Gastrocnemius medialis (tissue), 4 donors: ENCODE data around the gene ZNF521. TPM values are rescaled to one million over a fixed set of nuclear protein-coding genes. Genes with fewer than 3 reads are reported as not detected.

ENCODE experiments used
- ATAC-seq, 2 donors: fragments of 150-250 bp; one replicate each; pipeline ENCODE4 v1.9.1; 2016
- DNase-seq, 2 donors: peaks; one replicate each; pipeline ENCODE4 v3.0.0-alpha.2; 2019
- H3K27ac ChIP-seq, 4 donors: fragments of 200-600 bp; sonication (generic); 1 replicate in 1 of 4; 2 replicates in 3 of 4; pipeline ENCODE4 v1.5.1; 2016 to 2018; ENCODE audit warnings: mild to moderate bottlenecking in 2 of 4, moderate library complexity in 1 of 4
- H3K27me3 ChIP-seq, 3 donors: fragments of 200-600 bp; sonication (generic) in 2 of 3; 1 replicate in 1 of 3; 2 replicates in 2 of 3; pipeline versions ENCODE4 v1.5.1 to v1.6.0; 2016 to 2019; ENCODE audit warnings: mild to moderate bottlenecking in 1 of 3, moderate library complexity in 1 of 3
- H3K36me3 ChIP-seq, 2 donors: fragments of 200-600 bp; sonication (generic) in 1 of 2; one replicate each; pipeline ENCODE4 v1.5.1; 2017 to 2018
- H3K4me1 ChIP-seq, 2 donors: fragments of 200-600 bp; sonication (generic) in 1 of 2; one replicate each; pipeline ENCODE4 v1.5.1; 2016 to 2017; ENCODE audit warnings: mild to moderate bottlenecking in 2 of 2
- H3K4me3 ChIP-seq, 4 donors: fragments of 200-600 bp; sonication (generic) in 3 of 4; 1 replicate in 1 of 4; 2 replicates in 3 of 4; pipeline ENCODE4 v1.5.1; 2016 to 2019; ENCODE audit warnings: mild to moderate bottlenecking in 2 of 4
- H3K9me3 ChIP-seq, 3 donors: fragments of 200-600 bp; sonication (generic) in 2 of 3; 1 replicate in 1 of 3; 2 replicates in 2 of 3; pipeline ENCODE4 v1.5.1; 2016 to 2019
- POLR2A ChIP-seq, 2 donors: fragments of 450-650 bp; IDR thresholded peaks; one replicate each; pipeline ENCODE4 v1.6.1; 2017; ENCODE audit warnings: antibody characterized with exemption in 2 of 2, mild to moderate bottlenecking in 2 of 2, moderate library complexity in 2 of 2
- in situ Hi-C, 4 donors: fragments of 200-750 bp; cut with MboI; loops; one replicate each; pipeline versions ENCODE4 v1.15.0 to v1.8.0; 2017; ENCODE audit warnings: low sequenced_read_pairs in 4 of 4
- intact Hi-C: fragments of 100-400 bp; cut with DNase I; formaldehyde crosslinking; loops from one replicate; pipeline ENCODE4 v1.15.1; 2023; ENCODE audit warnings: low total_unique reads
- total RNA-seq, 4 donors: library from RNA; depleted of rRNA; stranded (reverse); fragments of >200 nt; gene quantifications; one replicate each; pipeline versions ENCODE4 v1.1.0 to v1.2.3, GENCODE V29; 2016
- TF ChIP-seq, protein P1 (sequence below), 5 experiments: fragments of 450-650 bp in 3 of 5; fragments of 200-600 bp in 2 of 5; sonication (generic) in 2 of 5; IDR thresholded peaks in 4 of 5; conservative IDR thresholded peaks in 1 of 5; 1 replicate in 4 of 5; 2 replicates in 1 of 5; pipeline ENCODE4 v1.5.1; 2016 to 2019; ENCODE audit warnings: antibody characterized with exemption in 5 of 5, mild to moderate bottlenecking in 3 of 5, moderate library complexity in 3 of 5

Gene ZNF521
- total RNA-seq, 4 donors from 2014 or later: 3.5 to 15.6 (median 4.7) TPM

GRCh38 chr18:25282896-25283703, 68.9 kb downstream of the ZNF521 start:
- in situ Hi-C loops: no loop called here

GRCh38 chr18:25282282-25282681, 69.7 kb downstream of the ZNF521 start:
- H3K9me3 ChIP-seq: no peaks in the 10 kb centered on the region
- peaks cover 19 to 23% of the 10 kb centered on the region in 2 donors for H3K4me1 ChIP-seq
- H3K27me3 ChIP-seq: no peaks in the 10 kb centered on the region
- no peak for TF ChIP-seq POLR2A (IDR thresholded peaks at IDR 0.05)
- TF ChIP-seq, protein P1, sequence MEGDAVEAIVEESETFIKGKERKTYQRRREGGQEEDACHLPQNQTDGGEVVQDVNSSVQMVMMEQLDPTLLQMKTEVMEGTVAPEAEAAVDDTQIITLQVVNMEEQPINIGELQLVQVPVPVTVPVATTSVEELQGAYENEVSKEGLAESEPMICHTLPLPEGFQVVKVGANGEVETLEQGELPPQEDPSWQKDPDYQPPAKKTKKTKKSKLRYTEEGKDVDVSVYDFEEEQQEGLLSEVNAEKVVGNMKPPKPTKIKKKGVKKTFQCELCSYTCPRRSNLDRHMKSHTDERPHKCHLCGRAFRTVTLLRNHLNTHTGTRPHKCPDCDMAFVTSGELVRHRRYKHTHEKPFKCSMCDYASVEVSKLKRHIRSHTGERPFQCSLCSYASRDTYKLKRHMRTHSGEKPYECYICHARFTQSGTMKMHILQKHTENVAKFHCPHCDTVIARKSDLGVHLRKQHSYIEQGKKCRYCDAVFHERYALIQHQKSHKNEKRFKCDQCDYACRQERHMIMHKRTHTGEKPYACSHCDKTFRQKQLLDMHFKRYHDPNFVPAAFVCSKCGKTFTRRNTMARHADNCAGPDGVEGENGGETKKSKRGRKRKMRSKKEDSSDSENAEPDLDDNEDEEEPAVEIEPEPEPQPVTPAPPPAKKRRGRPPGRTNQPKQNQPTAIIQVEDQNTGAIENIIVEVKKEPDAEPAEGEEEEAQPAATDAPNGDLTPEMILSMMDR (IDR thresholded peaks at IDR 0.05 in 4 of 5, conservative IDR thresholded peaks at IDR 0.05 in 1 of 5): no peak
- no peak for DNase-seq
- no peak overlapping the region for H3K27ac ChIP-seq
- in situ Hi-C loops: no loop called here
- intact Hi-C loops: no loop called here
- ATAC-seq: no peak
- H3K36me3 ChIP-seq: no peaks in the 10 kb centered on the region
- no peak overlapping the region for H3K4me3 ChIP-seq

More at GRCh38 chr18:25282896-25283703, 68.9 kb downstream of the ZNF521 start:
- DNase-seq: no peak
- intact Hi-C loops: no loop called here
- Histone ChIP-seq H3K9me3 (no peaks in the 10 kb centered on the region), H3K36me3 (no peaks in the 10 kb centered on the region), H3K27me3 (no peaks in the 10 kb centered on the region), H3K4me1 (peaks cover 19 to 23% of the 10 kb centered on the region in 2 donors), H3K4me3 (no peak overlapping the region), H3K27ac (no peak overlapping the region)
- no peak for ATAC-seq
- TF ChIP-seq, protein P1 (IDR thresholded peaks at IDR 0.05 in 4 of 5, conservative IDR thresholded peaks at IDR 0.05 in 1 of 5): no peak
- TF ChIP-seq POLR2A (IDR thresholded peaks at IDR 0.05): no peak

- in situ Hi-C loops: no loop called here
Measured at GRCh38 chr18:25281556-25281955, 70.4 kb downstream of the ZNF521 start.

DNA sequence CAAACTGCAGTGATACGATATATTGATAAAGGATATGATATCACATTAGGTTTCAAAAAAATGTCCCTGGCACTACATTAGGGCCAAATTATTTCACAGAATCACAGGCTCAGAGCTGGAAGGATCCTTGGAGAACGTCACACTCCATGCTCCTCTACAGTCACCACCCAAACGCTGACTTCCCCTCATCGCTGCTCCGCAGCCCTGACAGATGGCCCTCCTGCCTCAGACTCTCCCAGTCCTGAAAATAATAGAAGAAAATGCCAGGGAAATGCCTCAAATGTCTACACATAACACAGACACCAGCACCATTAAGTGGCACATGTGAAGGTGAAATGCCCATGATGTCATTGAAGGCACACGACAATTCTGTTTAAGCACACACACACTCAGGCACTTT, 72.0 kb downstream of the ZNF521 start:
- TF ChIP-seq POLR2A (IDR thresholded peaks at IDR 0.05): no peak
- TF ChIP-seq, protein P1 (IDR thresholded peaks at IDR 0.05 in 4 of 5, conservative IDR thresholded peaks at IDR 0.05 in 1 of 5): no peak
- Histone ChIP-seq H3K36me3 (no peaks in the 10 kb centered on the region), H3K9me3 (no peaks in the 10 kb centered on the region), H3K27ac (no peak overlapping the region), H3K4me3 (no peak overlapping the region), H3K4me1 (peaks cover 12 to 20% of the 10 kb centered on the region in 2 donors), H3K27me3 (no peaks in the 10 kb centered on the region)
- intact Hi-C loops (no loop called here), in situ Hi-C loops (no loop called here)
- DNase-seq (no peak), ATAC-seq (no peak)

More at GRCh38 chr18:25281556-25281955, 70.4 kb downstream of the ZNF521 start:
- intact Hi-C loops: no loop called here
- no peak overlapping the region for H3K4me3 ChIP-seq
- H3K4me1 ChIP-seq: peaks cover 19 to 23% of the 10 kb centered on the region in 2 donors
- DNase-seq: no peak
- no peak for TF ChIP-seq POLR2A (IDR thresholded peaks at IDR 0.05)
- TF ChIP-seq, protein P1 (IDR thresholded peaks at IDR 0.05 in 4 of 5, conservative IDR thresholded peaks at IDR 0.05 in 1 of 5): no peak
- no peaks in the 10 kb centered on the region for H3K9me3 ChIP-seq
- H3K27ac ChIP-seq: no peak overlapping the region
- H3K27me3 ChIP-seq: no peaks in the 10 kb centered on the region
- no peak for ATAC-seq
- H3K36me3 ChIP-seq: no peaks in the 10 kb centered on the region
